K562 (cell line): ENCODE data around the gene MYO3B. TPM values are rescaled to one million over a fixed set of nuclear protein-coding genes. Genes with fewer than 3 reads are reported as not detected.

Experiments used
- ATAC-seq: fragments of 200-7000 bp; cut with Tn5 transposase; 3 replicates; pipeline ENCODE4 v1.9.1; 2020; ENCODE audit warnings: moderate library complexity
- BruUV-seq: library from RNA; stranded (reverse); fragments of 400-500 nt; replicated peaks from 2 replicates; lab custom pipeline; 2021; lab: Mats Ljungman, UMichigan
- CTCF ChIA-PET: fragments of 300-600 bp; formaldehyde crosslinking; extraction: SDS; loops from one replicate; lab custom pipeline; 2021; ENCODE audit warnings: low intra/inter-chr PET ratio; lab: Yijun Ruan, JAX
- POLR2A ChIA-PET: fragments of 300-600, 350-650 bp; sonication (Branson Sonifier 250); formaldehyde crosslinking; extraction: SDS; loops from one replicate; lab custom pipeline; 2021; ENCODE audit warnings: antibody characterized with exemption, inconsistent platforms; lab: Yijun Ruan, JAX
- DNase-seq, 4 experiments: peaks; one replicate each; pipeline versions ENCODE4 v3.0.0 to v3.0.0-alpha.2; 2011 to 2018; ENCODE audit warnings: low spot score in 3 of 4, mixed read lengths in 3 of 4; ENCODE audit errors: extremely low read depth in 1 of 4
- FAIRE-seq: peaks from 2 replicates; lab custom pipeline; 2011; peaks lifted over from hg19 to GRCh38; lab: Jason Lieb, UNC
- H2AFZ ChIP-seq: 2 replicates; pipeline ENCODE4 v1.6.0; 2011; ENCODE audit warnings: low read depth, low read length, control low read depth, inconsistent platforms
- H3K27ac ChIP-seq: fragments of 200-600 bp; 3 replicates; pipeline ENCODE4 v1.8.0; 2011; ENCODE audit warnings: low read depth, mild to moderate bottlenecking, control low read depth, inconsistent platforms, low read length, moderate library complexity, mixed read lengths; ENCODE audit errors: extremely low read depth
- H3K27me3 ChIP-seq, 2 experiments: fragments of 300-600 bp in 1 of 2; 2 replicates in 1 of 2; 3 replicates in 1 of 2; pipeline versions ENCODE4 v1.6.0 to v1.8.0; 2011; ENCODE audit warnings: inconsistent platforms in 2 of 2, low read length in 2 of 2, mild to moderate bottlenecking in 1 of 2, mixed read lengths in 1 of 2, moderate library complexity in 1 of 2; ENCODE audit not compliant: control insufficient read depth in 2 of 2, insufficient read depth in 2 of 2
- H3K36me3 ChIP-seq: fragments of 300-600 bp; 3 replicates; pipeline ENCODE4 v1.8.0; 2011; ENCODE audit warnings: mild to moderate bottlenecking, low read length, inconsistent platforms; ENCODE audit not compliant: control insufficient read depth, insufficient read depth
- H3K4me1 ChIP-seq, 2 experiments: fragments of 200-600 bp in 1 of 2; replicated peaks in 1 of 2; 2 replicates in 1 of 2; 3 replicates in 1 of 2; pipeline versions ENCODE4 v1.5.1 to v1.8.0; 2011; ENCODE audit warnings: inconsistent platforms in 2 of 2, low read length in 2 of 2, mild to moderate bottlenecking in 1 of 2, mixed read lengths in 1 of 2, moderate library complexity in 1 of 2; ENCODE audit not compliant: control insufficient read depth in 2 of 2, insufficient read depth in 2 of 2
- H3K4me2 ChIP-seq: 2 replicates; pipeline ENCODE4 v1.6.1; 2011; ENCODE audit warnings: low read length, control low read depth, inconsistent platforms, mixed read lengths; ENCODE audit not compliant: insufficient read depth
- H3K4me3 ChIP-seq: fragments of 200-600 bp; sonication (generic), shearing (Covaris generic); 2 replicates; pipeline ENCODE4 v1.5.1; 2016; ENCODE audit warnings: control low read depth, inconsistent platforms
- H3K79me2 ChIP-seq: fragments of 200-600 bp; 3 replicates; pipeline ENCODE4 v1.8.0; 2011; ENCODE audit warnings: low read length, inconsistent platforms; ENCODE audit not compliant: control insufficient read depth, insufficient read depth
- H3K9ac ChIP-seq, 2 experiments: 2 replicates each; pipeline versions ENCODE4 v1.6.0 to v1.6.1; 2011; ENCODE audit warnings: low read depth in 2 of 2, low read length in 2 of 2, control low read depth in 1 of 2, inconsistent platforms in 1 of 2, mild to moderate bottlenecking in 1 of 2, mixed read lengths in 1 of 2; ENCODE audit not compliant: insufficient read depth in 1 of 2
- H3K9me1 ChIP-seq: one replicate; pipeline ENCODE4 v1.6.0; 2011; ENCODE audit warnings: inconsistent platforms, mild to moderate bottlenecking, low read length, moderate library complexity; ENCODE audit not compliant: control insufficient read depth, insufficient read depth
- H3K9me3 ChIP-seq: replicated peaks from 2 replicates; pipeline ENCODE4 v1.5.1; 2011; ENCODE audit warnings: low read depth, low read length, inconsistent platforms; ENCODE audit not compliant: control insufficient read depth, insufficient read depth
- H4K20me1 ChIP-seq: replicated peaks from 2 replicates; pipeline ENCODE4 v1.6.1; 2011; ENCODE audit warnings: low read length, inconsistent platforms, mixed read lengths; ENCODE audit not compliant: control insufficient read depth, insufficient read depth
- ARID2 ChIP-seq: fragments of 450-650 bp; IDR thresholded peaks from 2 replicates; pipeline ENCODE4 v1.6.1; 2017; ENCODE audit warnings: antibody characterized with exemption, mild to moderate bottlenecking
- NBN ChIP-seq: fragments of 450-650 bp; IDR thresholded peaks from 2 replicates; pipeline ENCODE4 v1.6.1; 2016; ENCODE audit warnings: low read depth, mild to moderate bottlenecking
- PHF21A ChIP-seq: fragments of 450-650 bp; IDR thresholded peaks from 2 replicates; pipeline ENCODE4 v1.6.1; 2017; ENCODE audit warnings: low read depth, borderline replicate concordance
- RAD51 ChIP-seq: fragments of 450-650 bp; IDR thresholded peaks from 2 replicates; pipeline ENCODE4 v1.7.1; 2016; ENCODE audit warnings: low read depth, mild to moderate bottlenecking, borderline replicate concordance
- RBM34 ChIP-seq: fragments of 200-400 bp; formaldehyde crosslinking; IDR thresholded peaks from 2 replicates; pipeline ENCODE4 v1.6.1; 2018; ENCODE audit warnings: low read length, borderline replicate concordance; ENCODE audit not compliant: insufficient read depth
- REST ChIP-seq, 2 experiments: fragments of 450-650 bp; formaldehyde crosslinking in 1 of 2; IDR thresholded peaks; 2 replicates each; pipeline versions ENCODE4 v1.4.0 to v1.6.1; 2014 to 2020; ENCODE audit warnings: mild to moderate bottlenecking in 2 of 2, borderline replicate concordance in 1 of 2, low read depth in 1 of 2
- SPI1 ChIP-seq: IDR thresholded peaks from 2 replicates; pipeline ENCODE4 v1.6.1; 2011; ENCODE audit warnings: low read depth, low read length, control low read depth, borderline replicate concordance
- THRB ChIP-seq: fragments of 450-650 bp; formaldehyde crosslinking; conservative IDR thresholded peaks from 2 replicates; pipeline ENCODE4 v1.4.0; 2022; ENCODE audit warnings: mild to moderate bottlenecking, missing genetic modification characterization
- ZNF740 ChIP-seq, 3 experiments: fragments of 200-800 bp in 1 of 3; sonication (Bioruptor generic) in 1 of 3; sonication (generic) in 1 of 3; formaldehyde crosslinking in 1 of 3; IDR thresholded peaks; 2 replicates each; pipeline versions ENCODE4 v1.6.1 to v1.8.0; 2016 to 2022; ENCODE audit warnings: mild to moderate bottlenecking in 2 of 3, missing compliant biosample characterization in 2 of 3, missing genetic modification characterization in 2 of 3, missing genetic modification reagents in 1 of 3
- WGBS: fragments of 100-300 bp; shearing (Covaris generic); methylation state at CpG from one replicate; pipeline ENCODE4 v1.1.6; 2016; ENCODE audit warnings: low coverage, mixed read lengths; ENCODE audit not compliant: insufficient coverage; ENCODE audit errors: missing lambda C conversion rate; 5-methylcytosine and 5-hydroxymethylcytosine counted together
- in situ Hi-C: fragments of 300-500 bp; cut with MboI; formaldehyde crosslinking; loops from 4 replicates; pipeline ENCODE4 v1.15.0; 2018; ENCODE audit warnings: inconsistent platforms, mixed read lengths
- intact Hi-C: fragments of 100-400 bp; cut with micrococcal nuclease; formaldehyde crosslinking; loops from 2 replicates; pipeline ENCODE4 v1.14.2; 2022
- polyA plus RNA-seq, 8 experiments: library from polyadenylated mRNA; depleted of rRNA in 4 of 8; stranded (reverse) in 5 of 8; unstranded in 3 of 8; fragments of >200 nt; fragmentation: Nextera tagmentation in 2 of 8; fragmentation: Illumina TruSeq in 1 of 8; extraction: Ambion mirVana in 2 of 8; extraction: Trizol in 1 of 8; gene quantifications; 2 replicates each; pipeline versions ENCODE4 v1.2.1 to v1.2.3, GENCODE V29; 2011 to 2014; ENCODE audit warnings: inconsistent platforms in 1 of 8, missing spikeins in 1 of 8
- total RNA-seq, 7 experiments: library from RNA; depleted of rRNA in 6 of 7; stranded (reverse); fragments of >200 nt in 6 of 7; fragmentation: Illumina TruSeq in 2 of 7; extraction: Trizol in 2 of 7; gene quantifications; 2 replicates each; pipeline versions ENCODE4 v1.2.1 to v1.2.3, GENCODE V29; 2011 to 2021; ENCODE audit warnings: low replicate concordance in 1 of 7

Gene MYO3B
- total and polyA plus RNA-seq, 9 of the 15 experiments (the other 6 are each of a cell fraction or from before 2014, with no cell fraction given): 2.7 to 6.5 (median 3.6) TPM

- FAIRE-seq (no peak), ATAC-seq (no peak), DNase-seq (peak in 2 of 4 experiments; percentile 41 to 46)
- ChIA-PET CTCF (interaction anchor here (1.1 to 5.0 kb wide), 3 partner anchors 88 to 493 kb away, joined by 4 to 34 read pairs (median 10); partner anchors contain the start of gene GAD1), POLR2A (interaction anchor here (0.6 to 1.6 kb wide), 8 partner anchors 8 to 882 kb away, joined by 3 to 4 read pairs (median 3); no protein-coding TSS in a partner anchor)
- no peak overlapping the region for H3K27ac ChIP-seq
- in situ Hi-C loops: loop anchor here (5.0 kb wide), 1 partner anchor 86 kb away; no protein-coding TSS in a partner anchor
- H3K36me3 ChIP-seq: no peaks in the 10 kb centered on the region
- H3K4me2 ChIP-seq: no peak overlapping the region; the same call in 1 of the 2 replicates
- 20% methylated on average over 4 of the region's 4 CpGs for WGBS
- intact Hi-C loops: loop anchor here (1.0 to 5.0 kb wide), 6 partner anchors 38 to 489 kb away; no protein-coding TSS in a partner anchor
- peaks cover 0 to 22% of the 10 kb centered on the region in 2 experiments; a peak in 4 of 5 replicates for H3K4me1 ChIP-seq
- BruUV-seq: no TSS peak
- H3K27me3 ChIP-seq: no peaks in the 10 kb centered on the region
- H3K79me2 ChIP-seq: no peaks in the 10 kb centered on the region
- H3K9ac ChIP-seq: no peak overlapping the region
- no peaks in the 10 kb centered on the region for H3K9me1 ChIP-seq
- peak overlapping the region; percentile 14; the same call in 1 of the 2 replicates for H2AFZ ChIP-seq
- no peaks in the 10 kb centered on the region; the same call in 1 of the 2 replicates for H3K9me3 ChIP-seq
- H3K4me3 ChIP-seq: no peak overlapping the region
- H4K20me1 ChIP-seq: no peaks in the 10 kb centered on the region
- TF ChIP-seq PHF21A: no peak
- peak; percentile 26; the same call in 1 of the 2 replicates for TF ChIP-seq RAD51
- TF ChIP-seq SPI1: peak; percentile 84
- TF ChIP-seq RBM34: no peak
- TF ChIP-seq REST (IDR thresholded peaks at IDR 0.05; ENCODE audit: borderline replicate concordance): no peak
- 0 out of 2 replicates have a peak, but pooled peaks have one; percentile 22 for TF ChIP-seq REST (CRISPR knock-in tag; IDR thresholded peaks at IDR 0.05; ENCODE audit: low read depth)
- no peak for TF ChIP-seq THRB (CRISPR knock-in tag)
- no peak for TF ChIP-seq ZNF740 (CRISPR knock-in tag; IDR thresholded peaks at IDR 0.05)
- TF ChIP-seq ZNF740 (tag; IDR thresholded peaks at IDR 0.05): no peak
- TF ChIP-seq NBN: no peak
- no peak for TF ChIP-seq ARID2
Measured at GRCh38 chr2:170323743-170324142, 145.8 kb downstream of the MYO3B start.
